Measurements from ENCODE around the gene CAMSAP2.
"Not testable (repeated sequence)": the region's sequence is repeated elsewhere in the genome, so short reads cannot be mapped to it uniquely, and the experiment has no call there.

Gene CAMSAP2

DNA sequence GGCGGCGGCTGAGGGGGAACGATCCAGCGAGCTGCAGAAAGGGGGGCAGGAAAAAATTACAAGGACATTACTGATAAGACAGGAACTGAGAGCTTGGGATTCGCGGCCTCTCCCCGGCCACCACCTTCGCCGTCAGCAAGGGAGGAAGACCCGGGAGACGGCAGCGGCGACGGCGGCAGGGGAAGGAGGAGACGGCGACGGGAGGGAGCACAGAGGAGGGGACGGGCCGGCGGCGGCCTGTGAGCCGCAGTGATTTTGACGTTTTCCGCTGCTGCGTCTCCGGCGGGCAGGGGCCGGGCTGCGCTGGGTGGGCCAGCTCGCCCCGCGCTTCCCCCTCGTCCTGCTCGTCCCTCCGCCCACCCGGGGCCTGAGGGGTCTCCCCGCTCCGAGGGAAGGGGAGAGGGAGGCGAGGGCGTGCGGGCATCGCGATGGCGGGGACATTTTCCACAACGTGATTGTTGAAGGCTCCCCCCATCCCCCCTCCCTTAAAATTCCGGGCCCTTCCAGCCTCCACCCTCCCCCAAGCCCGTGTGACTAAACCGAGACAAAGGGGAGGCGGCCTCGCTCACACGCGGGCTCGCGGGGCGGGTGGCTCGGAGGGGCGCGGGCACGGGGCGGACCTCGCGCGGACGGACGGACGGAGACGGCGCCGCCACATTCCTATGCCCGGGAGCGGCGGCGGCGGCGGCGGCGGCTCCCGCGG lies 407 bp downstream of the CAMSAP2 start:
- DNase-seq (ENCODE audit: low read depth), result peak; percentile 0

GRCh38 chr1:200739702-200740570 lies 1.2 kb downstream of the CAMSAP2 start:
- no peak for DNase-seq (ENCODE audit: low read depth)

GRCh38 chr1:200740571-200741208 lies 2.0 kb downstream of the CAMSAP2 start:
- no peak for DNase-seq (ENCODE audit: low read depth)

GRCh38 chr1:200741551-200742207 lies 3.0 kb downstream of the CAMSAP2 start:
- DNase-seq (ENCODE audit: low read depth), result no peak

DNA sequence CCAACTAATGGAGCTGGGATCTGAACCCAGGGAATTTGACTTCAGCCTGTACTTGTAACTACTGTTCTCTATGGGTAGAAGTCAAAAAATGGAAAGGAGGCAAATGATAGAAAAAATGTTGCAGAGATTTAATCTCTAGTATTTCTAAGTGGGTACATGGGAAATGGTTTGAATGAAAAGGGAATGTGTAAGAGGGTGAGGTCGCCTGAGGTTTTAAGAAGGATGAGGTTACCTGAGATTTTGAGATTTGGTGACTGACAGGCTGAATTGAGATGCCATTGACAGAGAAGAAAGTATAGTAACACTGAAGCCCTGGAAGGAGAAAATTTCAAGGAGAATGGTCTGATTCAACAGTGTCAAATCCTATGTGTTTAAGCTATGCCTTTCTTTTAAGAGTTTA lies 5.5 kb downstream of the CAMSAP2 start:
- no peak for DNase-seq (ENCODE audit: low read depth)

DNA sequence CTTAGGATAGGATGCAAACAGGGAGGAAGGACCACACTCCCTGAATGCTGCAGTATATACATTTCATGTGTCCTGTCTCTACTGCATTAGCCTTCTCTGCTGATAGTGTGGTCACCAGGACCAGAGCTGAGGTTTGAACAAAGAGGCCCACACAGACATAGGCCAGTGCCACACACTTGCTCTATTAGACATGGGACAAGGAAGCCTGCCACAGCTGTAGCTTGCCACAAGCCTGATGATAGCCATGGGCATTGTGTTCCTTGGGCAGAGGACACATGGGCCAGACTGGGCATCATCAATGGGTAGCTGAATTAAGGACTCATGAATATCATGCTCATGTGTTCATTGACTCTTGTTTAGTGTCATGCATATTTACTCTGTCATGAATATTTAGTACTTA lies 10.4 kb downstream of the CAMSAP2 start:
- no peak for DNase-seq (ENCODE audit: low read depth)

- not testable (repeated sequence) for DNase-seq (ENCODE audit: low read depth)
Measured at GRCh38 chr1:200750749-200751148, 12.1 kb downstream of the CAMSAP2 start.

DNA sequence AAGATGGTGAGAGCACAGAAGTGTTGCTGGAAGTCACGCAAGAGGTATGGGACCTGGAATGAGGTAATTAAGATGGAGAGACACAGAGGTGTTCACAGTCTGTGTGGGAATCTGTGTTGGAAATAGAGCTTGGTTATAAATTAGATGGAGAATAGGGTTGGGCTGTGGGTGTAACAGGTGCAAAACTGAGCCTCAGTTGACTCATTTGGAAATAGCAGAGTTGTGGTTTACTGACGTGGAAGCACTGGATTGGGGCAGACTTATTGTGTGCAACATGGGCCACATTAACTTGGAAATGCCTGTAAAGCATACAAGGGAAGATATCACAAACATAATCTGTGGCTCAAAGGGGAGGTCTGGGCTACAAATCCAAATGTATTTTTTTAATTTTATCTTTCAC lies 13.0 kb downstream of the CAMSAP2 start:
- DNase-seq (ENCODE audit: low read depth), result no peak

DNA sequence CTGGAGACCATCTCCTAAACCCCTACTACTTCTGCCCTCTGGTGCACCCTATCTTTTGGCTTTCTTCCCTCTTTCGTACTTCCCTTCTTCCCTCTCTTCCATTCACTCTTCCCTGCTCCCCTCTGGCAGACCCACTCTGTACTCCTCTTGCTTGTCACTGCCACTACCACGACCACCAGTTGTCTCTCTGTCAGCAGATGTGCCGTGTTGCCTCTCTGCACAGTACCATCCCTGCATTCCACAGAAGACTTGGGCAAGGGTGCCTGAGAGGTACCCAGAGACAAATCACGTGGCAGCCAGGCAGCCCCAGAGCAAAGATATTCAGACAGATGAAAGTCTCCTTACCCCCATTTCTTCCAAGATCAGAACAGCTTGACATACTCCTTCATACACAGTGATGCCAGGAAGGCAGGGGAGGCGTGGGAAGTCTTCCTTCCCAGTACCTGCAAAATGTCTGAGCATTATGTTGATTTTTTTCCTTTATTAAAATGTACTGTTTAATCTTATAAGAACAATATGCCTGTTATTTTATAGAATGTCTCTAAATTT lies 15.0 kb downstream of the CAMSAP2 start:
- no peak for DNase-seq (ENCODE audit: low read depth)

- no peak for DNase-seq (ENCODE audit: low read depth)
Measured at GRCh38 chr1:200755456-200755855, 16.8 kb downstream of the CAMSAP2 start.

- no peak for DNase-seq (ENCODE audit: low read depth)
Measured at GRCh38 chr1:200762089-200762488, 23.4 kb downstream of the CAMSAP2 start.

DNA sequence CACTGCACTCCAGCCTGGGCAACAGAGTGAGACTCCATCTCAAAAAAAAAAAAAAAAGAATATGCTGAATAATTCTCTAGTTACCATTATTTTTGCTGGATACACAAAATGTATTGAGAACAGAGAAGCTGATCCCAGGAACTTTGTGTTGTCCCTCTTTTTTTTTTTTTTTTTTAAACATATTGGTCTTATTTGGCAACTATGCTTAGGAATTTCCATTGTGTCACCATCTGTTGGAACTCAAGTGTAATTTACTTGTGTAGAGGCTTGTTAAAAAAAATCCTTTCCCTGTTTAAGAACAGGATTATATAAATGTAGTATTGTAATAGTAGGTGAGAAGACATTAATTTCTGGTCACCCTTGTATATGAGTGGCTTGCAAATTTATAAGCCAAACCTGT lies 28.6 kb downstream of the CAMSAP2 start:
- DNase-seq (ENCODE audit: low read depth), result no peak

DNA sequence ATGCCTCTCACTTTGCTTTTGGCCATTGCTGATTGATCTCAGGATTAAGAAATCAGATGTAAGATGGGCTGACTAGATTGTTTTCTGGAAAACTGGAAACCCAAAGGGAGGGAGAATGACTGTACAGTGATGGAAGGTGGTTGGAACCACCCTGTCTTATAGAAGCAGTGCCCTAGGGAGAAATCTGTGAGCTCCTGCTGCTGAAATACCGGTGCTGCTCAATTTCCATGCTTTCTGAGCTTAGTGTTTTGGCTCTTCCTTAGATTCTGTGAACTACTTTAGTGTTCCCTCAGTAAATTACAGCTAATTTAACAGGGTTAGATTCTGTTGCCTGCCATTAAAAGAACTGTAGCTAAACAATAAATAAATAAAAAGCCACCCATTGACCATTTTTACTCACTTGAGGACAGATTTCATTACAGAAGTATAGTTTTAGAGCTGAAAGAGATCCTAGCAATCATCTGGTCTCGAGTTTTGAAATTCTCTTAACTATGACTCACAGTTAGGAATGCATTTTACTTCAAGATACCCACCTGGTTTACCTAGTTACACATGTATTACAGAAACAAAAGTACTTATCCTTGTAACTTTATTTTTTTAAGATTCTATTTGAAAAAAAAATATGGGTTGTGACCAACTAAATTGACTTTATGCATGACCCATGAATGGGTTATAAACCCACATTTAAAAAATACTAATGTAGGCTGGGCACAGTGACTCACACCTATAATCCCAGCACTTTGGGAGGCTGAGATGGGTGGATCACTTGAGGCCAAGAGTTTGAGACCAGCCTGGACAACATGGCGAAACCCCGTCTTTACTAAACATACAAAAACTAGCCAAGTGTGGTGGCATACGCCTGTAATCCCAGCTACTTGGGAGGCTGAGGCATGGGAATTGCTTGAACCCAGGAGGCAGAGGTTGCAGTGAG lies 33.2 kb downstream of the CAMSAP2 start:
- DNase-seq (ENCODE audit: low read depth), result no peak

GRCh38 chr1:200774311-200774710 lies 35.6 kb downstream of the CAMSAP2 start:
- no peak for DNase-seq (ENCODE audit: low read depth)

DNA sequence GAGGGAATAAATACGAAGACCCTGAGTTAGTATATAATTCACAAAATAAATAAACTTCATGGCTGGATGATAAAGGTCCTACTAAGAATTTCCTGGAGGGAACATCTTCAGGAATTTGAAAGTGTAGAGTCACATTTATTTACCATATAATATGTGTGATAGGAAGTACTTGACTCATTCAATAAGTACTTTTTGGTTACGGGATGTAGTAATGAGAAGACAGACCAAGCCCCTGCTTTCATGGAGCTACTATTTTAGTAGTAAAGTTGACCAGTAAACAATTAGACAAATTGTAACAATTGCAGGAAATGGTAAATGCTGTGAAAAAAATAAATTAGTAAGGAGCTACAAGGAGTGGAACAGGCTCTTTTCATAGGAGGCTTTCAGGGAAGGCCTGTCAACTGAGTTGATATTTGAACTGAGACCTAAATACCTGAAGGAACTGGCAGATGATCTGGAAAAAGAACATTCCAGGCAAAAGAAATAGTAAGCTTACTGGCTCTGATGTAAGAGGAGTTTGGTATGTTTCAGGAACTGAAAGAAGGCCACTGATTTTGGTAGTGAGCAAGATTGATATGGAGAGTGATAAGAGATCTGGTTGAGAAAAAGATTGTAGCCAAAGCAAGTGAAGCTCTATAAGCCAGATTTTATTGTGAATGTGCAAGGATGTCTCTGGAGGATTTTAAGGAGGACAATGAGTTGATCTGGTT lies 36.2 kb downstream of the CAMSAP2 start:
- no peak for DNase-seq (ENCODE audit: low read depth)

- DNase-seq (ENCODE audit: low read depth), result no peak
Measured at GRCh38 chr1:200775850-200776249, 37.2 kb downstream of the CAMSAP2 start.

DNA sequence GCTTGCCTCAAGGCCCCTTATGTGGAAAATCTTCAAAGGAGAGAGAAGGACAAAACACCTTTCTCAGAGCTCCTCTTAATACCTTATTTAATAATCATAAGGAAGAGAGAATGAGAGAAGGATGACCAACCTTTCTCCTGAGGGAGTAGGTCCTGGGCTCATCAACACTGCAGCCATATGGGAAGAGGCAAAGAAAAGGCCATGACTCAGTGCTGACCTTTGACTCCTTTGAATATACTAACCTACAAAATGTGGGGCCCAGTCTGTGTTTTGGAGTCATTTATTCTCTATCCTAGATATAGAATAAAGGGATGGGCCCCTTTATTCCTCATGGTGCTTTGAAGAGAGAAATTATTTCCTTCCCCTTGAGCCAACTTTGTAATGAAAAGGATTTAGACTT lies 38.3 kb downstream of the CAMSAP2 start:
- DNase-seq (ENCODE audit: low read depth), result no peak

DNA sequence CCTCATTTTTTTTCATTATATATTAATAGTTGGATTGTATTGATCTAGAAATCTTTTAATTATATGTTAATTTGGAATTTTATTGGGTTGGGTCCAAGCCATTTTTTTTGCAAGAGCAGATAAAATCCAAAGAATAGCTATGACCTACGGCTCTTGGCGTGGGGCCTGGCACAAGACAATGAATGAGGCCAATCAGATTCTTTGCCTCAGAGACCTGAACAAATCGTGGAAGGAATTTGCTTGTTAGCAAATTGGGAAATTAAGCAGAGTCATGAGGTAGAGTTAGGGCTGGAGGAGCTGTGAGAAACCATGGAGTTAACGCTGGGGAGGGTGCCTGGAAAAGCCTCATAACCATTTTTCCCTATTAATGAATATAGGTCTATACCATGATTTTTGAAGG lies 40.1 kb downstream of the CAMSAP2 start:
- DNase-seq (ENCODE audit: low read depth), result no peak

GRCh38 chr1:200779326-200779725 lies 40.6 kb downstream of the CAMSAP2 start:
- DNase-seq (ENCODE audit: low read depth), result no peak

All from activated gamma-delta T cell treated with anti-CD3 and anti-CD28 coated beads, Interleukin-2, amount 50 U/mL, for 16 hours (primary cell).